Chondrocyte (in vitro differentiated cells): Measurements from ENCODE around the gene RSRP1. TPM values are rescaled to one million over a fixed set of nuclear protein-coding genes. Genes with fewer than 3 reads are reported as not detected.

Experiments used
- DNase-seq: peaks from one replicate; pipeline ENCODE4 v3.0.0; 2021; ENCODE audit warnings: mixed read lengths, low spot score
- H3K27ac Mint-ChIP-seq: one replicate; pipeline ENCODE4 v1.8.0; 2021; ENCODE audit warnings: mild to moderate bottlenecking, moderate library complexity, mixed read lengths; ENCODE audit not compliant: unreplicated experiment
- H3K27me3 Mint-ChIP-seq: 2 replicates; pipeline ENCODE4 v1.8.0; 2021; ENCODE audit warnings: low read depth, mixed read lengths
- H3K36me3 Mint-ChIP-seq: 2 replicates; pipeline ENCODE4 v1.8.0; 2021; ENCODE audit warnings: low read depth, mixed read lengths
- H3K4me1 Mint-ChIP-seq: 2 replicates; pipeline ENCODE4 v1.8.0; 2021; ENCODE audit warnings: low read depth, mild to moderate bottlenecking, mixed read lengths
- H3K4me3 Mint-ChIP-seq: one replicate; pipeline ENCODE4 v1.8.0; 2021; ENCODE audit warnings: mild to moderate bottlenecking, moderate library complexity, mixed read lengths; ENCODE audit not compliant: unreplicated experiment
- H3K9me3 Mint-ChIP-seq: 2 replicates; pipeline ENCODE4 v1.8.0; 2021; ENCODE audit warnings: low read depth, mixed read lengths
- CTCF ChIP-seq: fragments of 200-600 bp; sonication (generic); IDR thresholded peaks from 2 replicates; pipeline ENCODE4 v1.5.0; 2021; ENCODE audit warnings: antibody characterized with exemption, mild to moderate bottlenecking, moderate library complexity
- total RNA-seq: library from RNA; stranded (reverse); gene quantifications from 3 replicates; pipeline ENCODE4 v1.2.1, GENCODE V29; 2021

RSRP1 gene
- total RNA-seq, 1 donor from 2014 or later, result 76.4 TPM

- DNase-seq, result no peak
- Mint-ChIP-seq H3K36me3 (no peaks in the 10 kb centered on the region), H3K27ac (no peak overlapping the region), H3K4me1 (peaks cover 5% of the 10 kb centered on the region), H3K27me3 (peaks cover 19% of the 10 kb centered on the region), H3K9me3 (no peaks in the 10 kb centered on the region), H3K4me3 (no peak overlapping the region)
- TF ChIP-seq CTCF, result no peak
These were observed 37.7 kb downstream of the RSRP1 start for GRCh38 chr1:25209516-25209915.

- Mint-ChIP-seq H3K36me3 (no peaks in the 10 kb centered on the region), H3K9me3 (no peaks in the 10 kb centered on the region), H3K4me1 (peaks cover 5% of the 10 kb centered on the region), H3K27me3 (peaks cover 19% of the 10 kb centered on the region), H3K4me3 (no peak overlapping the region), H3K27ac (no peak overlapping the region)
- no peak for TF ChIP-seq CTCF
- DNase-seq, result no peak
These were observed 38.6 kb downstream of the RSRP1 start for GRCh38 chr1:25208561-25209222.

- no peak for TF ChIP-seq CTCF
- no peak for DNase-seq
- Mint-ChIP-seq H3K4me1 (peaks cover 5% of the 10 kb centered on the region), H3K9me3 (no peaks in the 10 kb centered on the region), H3K27me3 (peaks cover 19% of the 10 kb centered on the region), H3K27ac (no peak overlapping the region), H3K4me3 (no peak overlapping the region), H3K36me3 (no peaks in the 10 kb centered on the region)
These were observed 39.2 kb downstream of the RSRP1 start for GRCh38 chr1:25208092-25208491.

GRCh38 chr1:25206201-25206600 is 41.1 kb downstream of the RSRP1 start:
- H3K27me3 Mint-ChIP-seq, result peaks cover 14% of the 10 kb centered on the region
- peaks cover 5% of the 10 kb centered on the region for H3K4me1 Mint-ChIP-seq
- TF ChIP-seq CTCF, result no peak
- no peak for DNase-seq
- H3K27ac Mint-ChIP-seq, result no peak overlapping the region
- H3K36me3 Mint-ChIP-seq, result no peaks in the 10 kb centered on the region
- H3K4me3 Mint-ChIP-seq, result no peak overlapping the region
- no peaks in the 10 kb centered on the region for H3K9me3 Mint-ChIP-seq

- Mint-ChIP-seq H3K27ac (no peak overlapping the region), H3K9me3 (no peaks in the 10 kb centered on the region), H3K27me3 (peaks cover 14% of the 10 kb centered on the region), H3K4me1 (peaks cover 5% of the 10 kb centered on the region), H3K4me3 (no peak overlapping the region), H3K36me3 (no peaks in the 10 kb centered on the region)
- TF ChIP-seq CTCF, result no peak
- DNase-seq, result no peak
These were observed 41.5 kb downstream of the RSRP1 start for GRCh38 chr1:25205786-25206185.
